HL-60 (cell line): ENCODE data around the gene SPRY2.

ENCODE experiments used
- DNase-seq, 2 experiments: peaks; one replicate each; pipeline ENCODE4 v3.0.0-alpha.2; 2010 to 2020; ENCODE audit warnings: low read depth in 1 of 2, low spot score in 1 of 2
- H3K27ac ChIP-seq: fragments of 250-450 bp; sonication (Bioruptor Pico); replicated peaks from 2 replicates; pipeline ENCODE4 v1.5.1; 2020; ENCODE audit warnings: mild to moderate bottlenecking, moderate library complexity
- H3K27me3 ChIP-seq: fragments of 250-450 bp; sonication (Bioruptor Pico); 2 replicates; pipeline ENCODE4 v1.5.1; 2021; ENCODE audit warnings: mild to moderate bottlenecking, moderate library complexity; ENCODE audit not compliant: insufficient read depth, poor library complexity, severe bottlenecking
- H3K4me3 ChIP-seq: replicated peaks from 2 replicates; pipeline ENCODE4 v1.5.1; 2011; ENCODE audit warnings: mild to moderate bottlenecking, control low read depth, low read length; ENCODE audit not compliant: insufficient read depth
- GABPA ChIP-seq: IDR thresholded peaks from 2 replicates; pipeline ENCODE4 v1.6.1; 2012; ENCODE audit warnings: low read depth
- POLR2AphosphoS5 ChIP-seq: IDR thresholded peaks from 2 replicates; pipeline ENCODE4 v1.6.1; 2012; ENCODE audit warnings: low read depth
- SPI1 ChIP-seq: IDR thresholded peaks from 2 replicates; pipeline ENCODE4 v1.6.1; 2012; ENCODE audit warnings: low read depth, mild to moderate bottlenecking, borderline replicate concordance
- TF ChIP-seq, protein P1 (sequence below): IDR thresholded peaks from 2 replicates; pipeline ENCODE4 v1.6.1; 2012; ENCODE audit warnings: low read depth; ENCODE audit not compliant: insufficient replicate concordance
- TF ChIP-seq, protein P2 (sequence below): IDR thresholded peaks from one replicate; pipeline ENCODE4 v1.5.1; 2011; ENCODE audit warnings: low read length, control low read depth, inconsistent platforms; ENCODE audit not compliant: insufficient read depth

The SPRY2 gene

DNA sequence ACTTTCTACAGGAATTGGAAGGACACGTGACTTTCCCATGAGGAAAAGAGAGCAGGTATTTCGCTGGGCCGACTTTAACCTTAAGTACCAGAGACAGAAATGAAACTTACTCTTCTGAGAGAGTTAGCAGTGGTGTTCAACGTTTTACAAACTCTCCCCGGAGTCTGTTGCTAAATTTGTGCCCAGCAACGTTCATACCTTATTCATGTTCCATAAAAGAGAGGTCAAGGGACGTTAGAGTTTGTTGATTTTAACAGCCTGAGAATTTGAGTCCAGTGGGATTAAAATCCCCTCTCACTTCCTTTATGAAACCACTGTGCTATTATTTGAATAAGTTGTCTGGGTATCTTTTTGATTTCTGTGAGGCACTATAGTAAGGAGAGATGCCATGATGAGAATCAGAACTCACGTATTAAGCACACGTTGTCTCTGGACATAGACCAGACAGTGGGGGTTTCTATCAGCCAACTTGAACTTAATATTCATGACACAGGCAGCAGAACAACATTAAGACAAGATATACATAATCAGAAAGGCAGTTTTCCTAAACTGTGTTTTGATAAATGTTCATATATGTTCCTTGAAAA, 33.4 kb downstream of the SPRY2 start:
- H3K4me3 ChIP-seq = no peak overlapping the region

DNA sequence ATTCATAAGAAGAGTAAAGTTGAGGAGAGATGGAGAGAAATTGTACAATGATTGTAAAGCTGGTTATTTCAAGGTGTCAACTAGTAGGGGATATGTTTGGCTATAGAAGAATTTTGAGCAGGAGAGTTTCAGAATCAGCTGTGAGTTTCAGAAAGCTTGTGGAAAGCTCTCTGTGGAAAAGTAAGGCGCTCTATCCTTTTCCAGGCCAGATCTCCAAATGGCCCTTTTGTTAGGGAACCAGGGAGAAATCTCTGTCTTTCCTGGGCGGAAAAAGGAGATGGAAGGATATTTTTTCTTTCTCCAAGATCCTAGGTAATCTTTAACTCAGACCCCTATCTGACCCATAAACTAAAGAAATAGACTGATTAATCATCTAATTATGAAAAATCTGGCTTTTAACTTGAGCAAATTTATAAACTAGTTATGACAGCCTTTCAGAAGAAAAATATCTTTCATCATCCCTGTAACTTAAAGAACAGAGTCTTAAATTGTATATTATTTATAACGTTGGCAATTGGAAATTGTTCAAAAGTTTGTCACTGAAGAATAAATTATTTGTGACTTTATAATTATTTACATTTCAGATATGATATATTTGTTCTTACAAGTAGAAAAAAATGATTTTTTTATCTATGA, 34.5 kb downstream of the SPRY2 start:
- no peak for DNase-seq
- Histone ChIP-seq H3K27me3 (no peaks in the 10 kb centered on the region), H3K27ac (no peak overlapping the region), H3K4me3 (no peak overlapping the region)
- TF ChIP-seq SPI1 (no peak), POLR2AphosphoS5 (no peak), GABPA (no peak)
- TF ChIP-seq, protein P1, sequence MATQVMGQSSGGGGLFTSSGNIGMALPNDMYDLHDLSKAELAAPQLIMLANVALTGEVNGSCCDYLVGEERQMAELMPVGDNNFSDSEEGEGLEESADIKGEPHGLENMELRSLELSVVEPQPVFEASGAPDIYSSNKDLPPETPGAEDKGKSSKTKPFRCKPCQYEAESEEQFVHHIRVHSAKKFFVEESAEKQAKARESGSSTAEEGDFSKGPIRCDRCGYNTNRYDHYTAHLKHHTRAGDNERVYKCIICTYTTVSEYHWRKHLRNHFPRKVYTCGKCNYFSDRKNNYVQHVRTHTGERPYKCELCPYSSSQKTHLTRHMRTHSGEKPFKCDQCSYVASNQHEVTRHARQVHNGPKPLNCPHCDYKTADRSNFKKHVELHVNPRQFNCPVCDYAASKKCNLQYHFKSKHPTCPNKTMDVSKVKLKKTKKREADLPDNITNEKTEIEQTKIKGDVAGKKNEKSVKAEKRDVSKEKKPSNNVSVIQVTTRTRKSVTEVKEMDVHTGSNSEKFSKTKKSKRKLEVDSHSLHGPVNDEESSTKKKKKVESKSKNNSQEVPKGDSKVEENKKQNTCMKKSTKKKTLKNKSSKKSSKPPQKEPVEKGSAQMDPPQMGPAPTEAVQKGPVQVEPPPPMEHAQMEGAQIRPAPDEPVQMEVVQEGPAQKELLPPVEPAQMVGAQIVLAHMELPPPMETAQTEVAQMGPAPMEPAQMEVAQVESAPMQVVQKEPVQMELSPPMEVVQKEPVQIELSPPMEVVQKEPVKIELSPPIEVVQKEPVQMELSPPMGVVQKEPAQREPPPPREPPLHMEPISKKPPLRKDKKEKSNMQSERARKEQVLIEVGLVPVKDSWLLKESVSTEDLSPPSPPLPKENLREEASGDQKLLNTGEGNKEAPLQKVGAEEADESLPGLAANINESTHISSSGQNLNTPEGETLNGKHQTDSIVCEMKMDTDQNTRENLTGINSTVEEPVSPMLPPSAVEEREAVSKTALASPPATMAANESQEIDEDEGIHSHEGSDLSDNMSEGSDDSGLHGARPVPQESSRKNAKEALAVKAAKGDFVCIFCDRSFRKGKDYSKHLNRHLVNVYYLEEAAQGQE = no peak
- TF ChIP-seq, protein P2, sequence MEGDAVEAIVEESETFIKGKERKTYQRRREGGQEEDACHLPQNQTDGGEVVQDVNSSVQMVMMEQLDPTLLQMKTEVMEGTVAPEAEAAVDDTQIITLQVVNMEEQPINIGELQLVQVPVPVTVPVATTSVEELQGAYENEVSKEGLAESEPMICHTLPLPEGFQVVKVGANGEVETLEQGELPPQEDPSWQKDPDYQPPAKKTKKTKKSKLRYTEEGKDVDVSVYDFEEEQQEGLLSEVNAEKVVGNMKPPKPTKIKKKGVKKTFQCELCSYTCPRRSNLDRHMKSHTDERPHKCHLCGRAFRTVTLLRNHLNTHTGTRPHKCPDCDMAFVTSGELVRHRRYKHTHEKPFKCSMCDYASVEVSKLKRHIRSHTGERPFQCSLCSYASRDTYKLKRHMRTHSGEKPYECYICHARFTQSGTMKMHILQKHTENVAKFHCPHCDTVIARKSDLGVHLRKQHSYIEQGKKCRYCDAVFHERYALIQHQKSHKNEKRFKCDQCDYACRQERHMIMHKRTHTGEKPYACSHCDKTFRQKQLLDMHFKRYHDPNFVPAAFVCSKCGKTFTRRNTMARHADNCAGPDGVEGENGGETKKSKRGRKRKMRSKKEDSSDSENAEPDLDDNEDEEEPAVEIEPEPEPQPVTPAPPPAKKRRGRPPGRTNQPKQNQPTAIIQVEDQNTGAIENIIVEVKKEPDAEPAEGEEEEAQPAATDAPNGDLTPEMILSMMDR = no peak

More for the DNA sequence above, 33.4 kb downstream of the SPRY2 start:
- Histone ChIP-seq H3K27me3 (no peaks in the 10 kb centered on the region), H3K27ac (no peak overlapping the region)
- no peak for DNase-seq
- TF ChIP-seq GABPA = no peak
- TF ChIP-seq, protein P1 = no peak

DNA sequence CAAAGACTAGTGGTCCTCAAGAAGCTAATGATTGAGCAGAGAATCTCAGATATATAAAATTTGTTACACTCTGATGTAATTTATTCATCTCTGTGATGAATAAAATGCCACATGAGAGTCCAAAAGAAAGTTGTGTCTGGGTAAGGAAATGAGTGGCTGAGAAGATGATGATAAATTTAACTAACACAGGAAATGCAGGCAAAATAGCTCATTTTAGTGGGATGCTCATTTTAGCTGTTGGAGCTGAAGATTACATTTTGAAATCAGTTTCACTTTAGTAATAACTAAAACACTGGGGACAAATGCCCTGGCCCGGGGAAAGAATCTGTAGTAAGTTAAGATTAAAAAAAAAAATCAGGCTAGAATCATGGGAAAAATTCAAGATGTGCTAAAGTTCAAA, 35.2 kb downstream of the SPRY2 start:
- Histone ChIP-seq H3K4me3 (no peak overlapping the region), H3K27ac (no peak overlapping the region), H3K27me3 (no peaks in the 10 kb centered on the region)
- TF ChIP-seq, protein P1 = no peak
- TF ChIP-seq POLR2AphosphoS5 (no peak), SPI1 (no peak), GABPA (no peak)
- TF ChIP-seq, protein P2 = no peak
- no peak for DNase-seq
